ENCODE results near the gene CEP192.

CEP192 gene

GRCh38 chr18:13165636-13166423 lies 174.7 kb downstream of the CEP192 start:
- in situ Hi-C loops (cut with HindIII; ENCODE audit: low sequenced_read_pairs), result no loop called here
- no peak for DNase-seq (ENCODE audit: low read depth)
- no peak for TF ChIP-seq CTCF (IDR thresholded peaks at IDR 0.05; ENCODE audit: low read depth, low read length, missing control alignments)
- H3K4me3 ChIP-seq (ENCODE audit: low read depth, low read length), result no peak overlapping the region

GRCh38 chr18:13173578-13174145 lies 182.5 kb downstream of the CEP192 start:
- H3K4me3 ChIP-seq (ENCODE audit: low read depth, low read length), result no peak overlapping the region
- DNase-seq (ENCODE audit: low read depth), result no peak
- no peak for TF ChIP-seq CTCF (IDR thresholded peaks at IDR 0.05; ENCODE audit: low read depth, low read length, missing control alignments)
- in situ Hi-C loops (cut with HindIII; ENCODE audit: low sequenced_read_pairs), result no loop called here
